GM12878 (cell line): ENCODE measurements around the gene NFILZ. TPM values are rescaled to one million over a fixed set of nuclear protein-coding genes. Genes with fewer than 3 reads are reported as not detected.

Experiments
- ATAC-seq: fragments of 200-7000 bp; cut with Tn5 transposase; 3 replicates; pipeline ENCODE4 v1.9.1; 2020; ENCODE audit warnings: mild to moderate bottlenecking, moderate library complexity
- BruUV-seq: library from RNA; stranded (reverse); fragments of 400-500 nt; replicated peaks from 2 replicates; lab custom pipeline; 2021; lab: Mats Ljungman, UMichigan
- CTCF ChIA-PET: fragments of 300-600 bp; sonication (Branson Sonifier 250); formaldehyde crosslinking; extraction: SDS; loops from one replicate; lab custom pipeline; 2021; ENCODE audit warnings: inconsistent platforms; lab: Yijun Ruan, JAX
- POLR2A ChIA-PET: fragments of 350-600 bp; formaldehyde crosslinking; extraction: SDS; loops from one replicate; lab custom pipeline; 2021; ENCODE audit warnings: inconsistent platforms; lab: Charles Lee
- RAD21 ChIA-PET: fragments of 300-600 bp; sonication (Branson Sonifier 250); formaldehyde crosslinking; loops from one replicate; lab custom pipeline; 2023; ENCODE audit warnings: antibody characterized with exemption; ENCODE audit not compliant: unreplicated experiment; lab: Charles Lee
- SMC1A ChIA-PET: fragments of 300-600 bp; sonication (Branson Sonifier 250); formaldehyde crosslinking; loops from one replicate; lab custom pipeline; 2023; ENCODE audit not compliant: unreplicated experiment, uncharacterized antibody; lab: Charles Lee
- DNase-seq: peaks from one replicate; pipeline ENCODE4 v3.0.0-alpha.2; 2011; ENCODE audit warnings: low read depth, low spot score
- FAIRE-seq: peaks from 3 replicates; lab custom pipeline; 2011; peaks lifted over from hg19 to GRCh38; lab: Jason Lieb, UNC
- H2AFZ ChIP-seq: 2 replicates; pipeline ENCODE4 v1.6.0; 2011; ENCODE audit warnings: low read depth, low read length, control low read depth; ENCODE audit not compliant: control insufficient read depth
- H3K27ac ChIP-seq: 2 replicates; pipeline ENCODE4 v1.5.1; 2011; ENCODE audit warnings: control low read depth; ENCODE audit not compliant: control insufficient read depth, insufficient read depth
- H3K27me3 ChIP-seq, 2 experiments: replicated peaks in 1 of 2; 2 replicates each; pipeline versions ENCODE4 v1.6.0 to v1.6.1; 2011; ENCODE audit warnings: low read length in 1 of 2; ENCODE audit not compliant: control insufficient read depth in 2 of 2, insufficient read depth in 2 of 2
- H3K36me3 ChIP-seq, 2 experiments: 2 replicates each; pipeline ENCODE4 v1.5.1; 2011; ENCODE audit warnings: low read length in 1 of 2; ENCODE audit not compliant: control insufficient read depth in 2 of 2, insufficient read depth in 2 of 2
- H3K4me1 ChIP-seq: 2 replicates; pipeline ENCODE4 v1.6.1; 2011; ENCODE audit warnings: mild to moderate bottlenecking, low read length, moderate library complexity, mixed read lengths; ENCODE audit not compliant: control insufficient read depth, insufficient read depth
- H3K4me2 ChIP-seq: 2 replicates; pipeline ENCODE4 v1.6.0; 2011; ENCODE audit warnings: control low read depth; ENCODE audit not compliant: control insufficient read depth, insufficient read depth
- H3K4me3 ChIP-seq: fragments of 200-600 bp; sonication (generic); 2 replicates; pipeline ENCODE4 v1.5.1; 2016
- H3K79me2 ChIP-seq: 2 replicates; pipeline ENCODE4 v1.6.0; 2011; ENCODE audit warnings: low read length; ENCODE audit not compliant: control insufficient read depth, insufficient read depth
- H3K9ac ChIP-seq: 2 replicates; pipeline ENCODE4 v1.8.0; 2011; ENCODE audit warnings: low read length, control low read depth, mixed read lengths; ENCODE audit not compliant: control insufficient read depth, insufficient read depth
- H3K9me3 ChIP-seq: replicated peaks from 3 replicates; pipeline ENCODE4 v1.5.1; 2011; ENCODE audit warnings: mild to moderate bottlenecking, low read length; ENCODE audit not compliant: control insufficient read depth, insufficient read depth
- H4K20me1 ChIP-seq: 2 replicates; pipeline ENCODE4 v1.6.0; 2011; ENCODE audit not compliant: control insufficient read depth, insufficient read depth
- FOXK2 ChIP-seq: fragments of 450-650 bp; IDR thresholded peaks from 2 replicates; pipeline ENCODE4 v1.6.1; 2017; ENCODE audit warnings: mild to moderate bottlenecking, moderate library complexity
- NRF1 ChIP-seq: conservative IDR thresholded peaks from 2 replicates; pipeline ENCODE4 v1.6.1; 2011; ENCODE audit warnings: mild to moderate bottlenecking, low read depth, low read length, improper control_type of control experiment
- RELA ChIP-seq: fragments of 450-650 bp; IDR thresholded peaks from 2 replicates; pipeline ENCODE4 v1.8.0; 2014; ENCODE audit warnings: borderline replicate concordance; ENCODE audit not compliant: partially characterized antibody
- RFX5 ChIP-seq: IDR thresholded peaks from 2 replicates; pipeline ENCODE4 v1.6.1; 2011; ENCODE audit warnings: low read depth, low read length, improper control_type of control experiment
- SMAD5 ChIP-seq: IDR thresholded peaks from 2 replicates; pipeline ENCODE4 v1.6.1; 2016; ENCODE audit warnings: antibody characterized with exemption, low read depth
- SUZ12 ChIP-seq: fragments of 200-600 bp; sonication (generic); IDR thresholded peaks from one replicate; pipeline ENCODE4 v1.6.1; 2018; ENCODE audit warnings: antibody characterized with exemption, mild to moderate bottlenecking; ENCODE audit not compliant: unreplicated experiment
- ZBTB33 ChIP-seq: fragments of 450-650 bp; IDR thresholded peaks from 2 replicates; pipeline ENCODE4 v1.6.1; 2017; ENCODE audit warnings: mild to moderate bottlenecking
- WGBS: methylation state at CpG from one replicate; pipeline ENCODE4 v1.1.6; 2016; ENCODE audit warnings: low lambda C conversion rate; ENCODE audit not compliant: insufficient replicate concordance, insufficient coverage; ENCODE audit errors: missing lambda C conversion rate; 5-methylcytosine and 5-hydroxymethylcytosine counted together
- in situ Hi-C: fragments of 300-500 bp; cut with MboI; formaldehyde crosslinking; loops from 9 replicates; pipeline ENCODE4 v1.14.3; 2018; ENCODE audit warnings: mixed read lengths
- intact Hi-C: fragments of 100-400 bp; cut with micrococcal nuclease; formaldehyde crosslinking; loops from one replicate; pipeline ENCODE4 v1.14.2; 2022; ENCODE audit not compliant: unreplicated experiment
- polyA plus RNA-seq, 11 experiments: library from polyadenylated mRNA; depleted of rRNA in 4 of 11; unstranded in 6 of 11; stranded (reverse) in 5 of 11; fragments of >200 nt; fragmentation: Nextera tagmentation in 4 of 11; fragmentation: Illumina TruSeq in 1 of 11; extraction: Ambion mirVana in 4 of 11; extraction: Trizol in 1 of 11; gene quantifications; 1 replicate in 1 of 11; 2 replicates in 10 of 11; pipeline versions ENCODE4 v1.2.1 to v1.2.3, GENCODE V29; 2011 to 2016; ENCODE audit warnings: inconsistent platforms in 2 of 11, missing spikeins in 2 of 11, low read depth in 1 of 11
- total RNA-seq, 4 experiments: library from RNA; depleted of rRNA in 3 of 4; stranded (reverse); fragments of >200 nt in 3 of 4; fragmentation: Illumina TruSeq in 1 of 4; extraction: Trizol in 1 of 4; gene quantifications; 2 replicates each; pipeline versions ENCODE4 v1.2.1 to v1.2.3, GENCODE V29; 2013 to 2021
- TF ChIP-seq, protein P1 (sequence below): IDR thresholded peaks from 2 replicates; pipeline ENCODE4 v1.6.1; 2012; ENCODE audit warnings: low read length, inconsistent platforms
- TF ChIP-seq, protein P2 (sequence below): IDR thresholded peaks from 2 replicates; pipeline ENCODE4 v1.6.1; 2011; ENCODE audit warnings: low read depth, low read length, improper control_type of control experiment, borderline replicate concordance
- TF ChIP-seq, protein P3 (sequence below): IDR thresholded peaks from 2 replicates; pipeline ENCODE4 v1.6.1; 2012; ENCODE audit warnings: low read depth, low read length, improper control_type of control experiment
- TF ChIP-seq, protein P4 (sequence below), 3 experiments: IDR thresholded peaks in 2 of 3; conservative IDR thresholded peaks in 1 of 3; 2 replicates each; pipeline ENCODE4 v1.5.1; 2011; ENCODE audit warnings: low read depth in 3 of 3, low read length in 3 of 3, mild to moderate bottlenecking in 3 of 3, control low read depth in 2 of 3, moderate library complexity in 2 of 3, inconsistent platforms in 1 of 3, mixed read lengths in 1 of 3; ENCODE audit not compliant: control insufficient read depth in 2 of 3, insufficient read depth in 1 of 3; ENCODE audit errors: extremely low read depth in 1 of 3

The NFILZ gene
- total and polyA plus RNA-seq, 10 of the 15 experiments (the other 5 are each of a cell fraction or from before 2014, with no cell fraction given) = not detected

GRCh38 chr19:8675066-8675465 is 44.6 kb downstream of the NFILZ start:
- no peak overlapping the region for H2AFZ ChIP-seq
- no TSS peak for BruUV-seq
- H3K36me3 ChIP-seq = no peaks in the 10 kb centered on the region
- ChIA-PET POLR2A (no interaction called here), CTCF (no interaction called here), SMC1A (no interaction called here), RAD21 (no interaction called here)
- no peak for DNase-seq
- FAIRE-seq = no peak
- no peaks in the 10 kb centered on the region for H3K4me1 ChIP-seq
- H3K9ac ChIP-seq = no peak overlapping the region
- intact Hi-C loops = no loop called here
- H3K4me2 ChIP-seq = no peak overlapping the region
- H4K20me1 ChIP-seq = no peaks in the 10 kb centered on the region
- H3K27ac ChIP-seq = no peak overlapping the region
- WGBS = 10% methylated on average over 3 of the region's 3 CpGs
- no peak for TF ChIP-seq SUZ12
- TF ChIP-seq, protein P1, sequence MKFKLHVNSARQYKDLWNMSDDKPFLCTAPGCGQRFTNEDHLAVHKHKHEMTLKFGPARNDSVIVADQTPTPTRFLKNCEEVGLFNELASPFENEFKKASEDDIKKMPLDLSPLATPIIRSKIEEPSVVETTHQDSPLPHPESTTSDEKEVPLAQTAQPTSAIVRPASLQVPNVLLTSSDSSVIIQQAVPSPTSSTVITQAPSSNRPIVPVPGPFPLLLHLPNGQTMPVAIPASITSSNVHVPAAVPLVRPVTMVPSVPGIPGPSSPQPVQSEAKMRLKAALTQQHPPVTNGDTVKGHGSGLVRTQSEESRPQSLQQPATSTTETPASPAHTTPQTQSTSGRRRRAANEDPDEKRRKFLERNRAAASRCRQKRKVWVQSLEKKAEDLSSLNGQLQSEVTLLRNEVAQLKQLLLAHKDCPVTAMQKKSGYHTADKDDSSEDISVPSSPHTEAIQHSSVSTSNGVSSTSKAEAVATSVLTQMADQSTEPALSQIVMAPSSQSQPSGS = no peak
- no peak for TF ChIP-seq FOXK2
- TF ChIP-seq RELA = no peak
- TF ChIP-seq, all 136 proteins: peak for 0
- H3K79me2 ChIP-seq = no peaks in the 10 kb centered on the region
- ATAC-seq = no peak
- H3K4me3 ChIP-seq = no peak overlapping the region
- no peaks in the 10 kb centered on the region; the same call in 2 of the 3 replicates for H3K9me3 ChIP-seq
- in situ Hi-C loops = no loop called here
- H3K27me3 ChIP-seq = no peaks in the 10 kb centered on the region

DNA sequence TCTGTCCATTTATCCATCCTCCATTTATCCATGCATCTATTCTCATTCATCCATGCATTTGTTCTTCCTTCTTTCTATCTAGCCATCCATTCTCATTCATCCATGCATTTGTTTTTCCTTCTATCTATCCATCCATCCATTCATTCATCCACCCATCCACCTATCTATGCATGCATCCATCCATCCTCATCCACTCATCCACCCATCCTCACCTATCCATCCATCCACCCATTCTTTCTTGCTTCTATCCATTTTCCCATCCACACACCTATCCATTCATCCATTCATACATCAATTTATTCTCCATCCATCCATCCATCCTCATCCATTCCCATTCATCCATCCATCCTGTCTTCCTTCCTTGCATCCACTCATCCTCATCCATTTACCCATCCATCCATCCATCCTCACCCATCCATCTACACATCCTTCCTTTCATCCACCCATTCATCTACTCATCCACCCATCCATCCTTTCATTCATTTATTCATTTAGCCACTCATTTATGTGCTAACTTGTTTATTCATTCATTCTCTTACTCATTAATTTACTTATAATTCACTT is 47.9 kb downstream of the NFILZ start:
- H4K20me1 ChIP-seq = no peaks in the 10 kb centered on the region
- H3K4me1 ChIP-seq = no peaks in the 10 kb centered on the region
- no peak for DNase-seq
- no peak overlapping the region for H3K27ac ChIP-seq
- RAD21 ChIA-PET = no interaction called here
- no peak for ATAC-seq
- H3K4me2 ChIP-seq = no peak overlapping the region
- POLR2A ChIA-PET = no interaction called here
- in situ Hi-C loops = no loop called here
- no peaks in the 10 kb centered on the region for H3K79me2 ChIP-seq
- intact Hi-C loops = no loop called here
- no peaks in the 10 kb centered on the region for H3K36me3 ChIP-seq
- SMC1A ChIA-PET = no interaction called here
- CTCF ChIA-PET = no interaction called here
- H3K9me3 ChIP-seq = no peaks in the 10 kb centered on the region; the same call in 2 of the 3 replicates
- no peak overlapping the region for H3K9ac ChIP-seq
- no peaks in the 10 kb centered on the region for H3K27me3 ChIP-seq
- FAIRE-seq = no peak
- no TSS peak for BruUV-seq
- no peak overlapping the region for H3K4me3 ChIP-seq
- H2AFZ ChIP-seq = no peak overlapping the region
- TF ChIP-seq RFX5 (no peak), SMAD5 (no peak), NRF1 (no peak), FOXK2 (no peak), ZBTB33 (no peak)
- TF ChIP-seq, protein P2, sequence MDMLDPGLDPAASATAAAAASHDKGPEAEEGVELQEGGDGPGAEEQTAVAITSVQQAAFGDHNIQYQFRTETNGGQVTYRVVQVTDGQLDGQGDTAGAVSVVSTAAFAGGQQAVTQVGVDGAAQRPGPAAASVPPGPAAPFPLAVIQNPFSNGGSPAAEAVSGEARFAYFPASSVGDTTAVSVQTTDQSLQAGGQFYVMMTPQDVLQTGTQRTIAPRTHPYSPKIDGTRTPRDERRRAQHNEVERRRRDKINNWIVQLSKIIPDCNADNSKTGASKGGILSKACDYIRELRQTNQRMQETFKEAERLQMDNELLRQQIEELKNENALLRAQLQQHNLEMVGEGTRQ = no peak
- TF ChIP-seq, protein P3, sequence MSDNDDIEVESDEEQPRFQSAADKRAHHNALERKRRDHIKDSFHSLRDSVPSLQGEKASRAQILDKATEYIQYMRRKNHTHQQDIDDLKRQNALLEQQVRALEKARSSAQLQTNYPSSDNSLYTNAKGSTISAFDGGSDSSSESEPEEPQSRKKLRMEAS = no peak
- TF ChIP-seq, protein P4, sequence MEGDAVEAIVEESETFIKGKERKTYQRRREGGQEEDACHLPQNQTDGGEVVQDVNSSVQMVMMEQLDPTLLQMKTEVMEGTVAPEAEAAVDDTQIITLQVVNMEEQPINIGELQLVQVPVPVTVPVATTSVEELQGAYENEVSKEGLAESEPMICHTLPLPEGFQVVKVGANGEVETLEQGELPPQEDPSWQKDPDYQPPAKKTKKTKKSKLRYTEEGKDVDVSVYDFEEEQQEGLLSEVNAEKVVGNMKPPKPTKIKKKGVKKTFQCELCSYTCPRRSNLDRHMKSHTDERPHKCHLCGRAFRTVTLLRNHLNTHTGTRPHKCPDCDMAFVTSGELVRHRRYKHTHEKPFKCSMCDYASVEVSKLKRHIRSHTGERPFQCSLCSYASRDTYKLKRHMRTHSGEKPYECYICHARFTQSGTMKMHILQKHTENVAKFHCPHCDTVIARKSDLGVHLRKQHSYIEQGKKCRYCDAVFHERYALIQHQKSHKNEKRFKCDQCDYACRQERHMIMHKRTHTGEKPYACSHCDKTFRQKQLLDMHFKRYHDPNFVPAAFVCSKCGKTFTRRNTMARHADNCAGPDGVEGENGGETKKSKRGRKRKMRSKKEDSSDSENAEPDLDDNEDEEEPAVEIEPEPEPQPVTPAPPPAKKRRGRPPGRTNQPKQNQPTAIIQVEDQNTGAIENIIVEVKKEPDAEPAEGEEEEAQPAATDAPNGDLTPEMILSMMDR (IDR thresholded peaks at IDR 0.05 in 2 of 3, conservative IDR thresholded peaks at IDR 0.05 in 1 of 3; ENCODE audit: control insufficient read depth in 2 of 3, extremely low read depth in 1 of 3, insufficient read depth in 1 of 3, low read depth in 3 of 3, low read length in 3 of 3) = no peak
